B cell (primary cell): ENCODE results near the gene DDI2. TPM values are rescaled to one million over a fixed set of nuclear protein-coding genes. Genes with fewer than 3 reads are reported as not detected.

Source experiments
- ATAC-seq: fragments of 200-7000 bp; cut with Tn5 transposase; one replicate; pipeline ENCODE4 v1.10.0; 2021; ENCODE audit warnings: low read depth, mild to moderate bottlenecking, moderate number of reproducible peaks, moderate library complexity
- CTCF ChIA-PET: fragments of 350-600 bp; sonication (Branson Sonifier 250); formaldehyde crosslinking; loops from one replicate; lab custom pipeline; 2021; ENCODE audit warnings: antibody characterized with exemption, inconsistent platforms; lab: Charles Lee
- POLR2A ChIA-PET: fragments of 350-600 bp; sonication (Branson Sonifier 250); formaldehyde crosslinking; loops from one replicate; lab custom pipeline; 2021; ENCODE audit warnings: antibody characterized with exemption; lab: Charles Lee
- DNase-seq: peaks from one replicate; pipeline ENCODE4 v3.0.0; 2013
- H2AFZ ChIP-seq: 2 replicates; pipeline ENCODE4 v1.6.1; 2012; ENCODE audit warnings: mild to moderate bottlenecking, low read depth, low read length; ENCODE audit not compliant: insufficient read depth, poor library complexity, severe bottlenecking
- H3K27ac ChIP-seq, 2 donors: 1 replicate in 1 of 2; 2 replicates in 1 of 2; pipeline ENCODE4 v1.5.1; 2012 to 2013; ENCODE audit warnings: low read length in 2 of 2, mild to moderate bottlenecking in 2 of 2, moderate library complexity in 1 of 2
- H3K27me3 ChIP-seq, 4 experiments: fragments of 200-600 bp in 1 of 4; sonication (generic) in 1 of 4; replicated peaks in 1 of 4; 1 replicate in 2 of 4; 2 replicates in 2 of 4; pipeline versions ENCODE4 v1.6.1 to v1.7.0; 2013 to 2016; ENCODE audit warnings: low read length in 3 of 4, mild to moderate bottlenecking in 2 of 4, mixed read lengths in 1 of 4, moderate library complexity in 1 of 4; ENCODE audit not compliant: insufficient read depth in 4 of 4, control insufficient read depth in 3 of 4; ENCODE audit errors: control extremely low read depth in 1 of 4
- H3K36me3 ChIP-seq, 2 experiments: replicated peaks in 1 of 2; 1 replicate in 1 of 2; 2 replicates in 1 of 2; pipeline versions ENCODE4 v1.6.1 to v1.7.1; 2013; ENCODE audit warnings: low read length in 1 of 2; ENCODE audit not compliant: insufficient read depth in 2 of 2, control insufficient read depth in 1 of 2; ENCODE audit errors: control extremely low read depth in 1 of 2, extremely low read depth in 1 of 2
- H3K4me1 ChIP-seq, 2 donors: fragments of 200-600 bp in 1 of 2; sonication (generic) in 1 of 2; 1 replicate in 1 of 2; 2 replicates in 1 of 2; pipeline versions ENCODE4 v1.5.1 to v1.6.1; 2013 to 2017; ENCODE audit warnings: low read length in 2 of 2; ENCODE audit not compliant: control insufficient read depth in 2 of 2, insufficient read depth in 2 of 2
- H3K4me2 ChIP-seq: replicated peaks from 2 replicates; pipeline ENCODE3; 2012; ENCODE audit warnings: mild to moderate bottlenecking, low read depth, low read length; ENCODE audit not compliant: poor library complexity, severe bottlenecking
- H3K4me3 ChIP-seq, 5 experiments: fragments of 200-600 bp in 1 of 5; sonication (generic) in 1 of 5; 1 replicate in 3 of 5; 2 replicates in 2 of 5; pipeline versions ENCODE4 v1.5.1 to v1.7.0; 2011 to 2016; ENCODE audit warnings: low read length in 4 of 5, mild to moderate bottlenecking in 4 of 5, low read depth in 2 of 5, control low read depth in 1 of 5, moderate library complexity in 1 of 5; ENCODE audit not compliant: insufficient read depth in 1 of 5; ENCODE audit errors: control extremely low read depth in 1 of 5, extremely low read depth in 1 of 5
- H3K79me2 ChIP-seq: fragments of 200-600 bp; sonication (generic); one replicate; pipeline ENCODE4 v1.6.0; 2016; ENCODE audit warnings: low read length; ENCODE audit not compliant: control insufficient read depth, insufficient read depth
- H3K9ac ChIP-seq: fragments of 200-600 bp; sonication (generic); 2 replicates; pipeline ENCODE4 v1.6.1; 2017; ENCODE audit warnings: mild to moderate bottlenecking, low read length, moderate library complexity
- H3K9me3 ChIP-seq, 3 donors: one replicate each; pipeline versions ENCODE4 v1.6.1 to v1.7.1; 2013; ENCODE audit warnings: low read length in 2 of 3; ENCODE audit not compliant: control insufficient read depth in 2 of 3, insufficient read depth in 1 of 3; ENCODE audit errors: control extremely low read depth in 1 of 3
- H4K20me1 ChIP-seq: 2 replicates; pipeline ENCODE4 v1.6.0; 2012; ENCODE audit warnings: mild to moderate bottlenecking, low read length; ENCODE audit not compliant: insufficient read depth, control insufficient read depth, poor library complexity, severe bottlenecking
- H3K27ac Mint-ChIP-seq: one replicate; pipeline ENCODE4 v1.8.0; 2021; ENCODE audit warnings: mixed read lengths
- H3K27me3 Mint-ChIP-seq: one replicate; pipeline ENCODE4 v1.8.0; 2021; ENCODE audit warnings: mixed read lengths
- H3K4me1 Mint-ChIP-seq: one replicate; pipeline ENCODE4 v1.8.0; 2021; ENCODE audit warnings: mixed read lengths
- H3K4me3 Mint-ChIP-seq: one replicate; pipeline ENCODE4 v1.8.0; 2021; ENCODE audit warnings: mixed read lengths
- H3K9me3 Mint-ChIP-seq: one replicate; pipeline ENCODE4 v1.8.0; 2022; ENCODE audit warnings: mixed read lengths; ENCODE audit not compliant: insufficient read depth
- EZH2 ChIP-seq: IDR thresholded peaks from 2 replicates; pipeline ENCODE4 v1.6.1; 2012; ENCODE audit warnings: borderline replicate concordance, low read depth, mild to moderate bottlenecking, moderate library complexity, low read length; ENCODE audit not compliant: insufficient read depth, poor library complexity, severe bottlenecking
- WGBS: methylation state at CpG from one replicate; pipeline ENCODE4 v1.1.5; 2013; ENCODE audit warnings: missing lambda C conversion rate; ENCODE audit not compliant: insufficient coverage; 5-methylcytosine and 5-hydroxymethylcytosine counted together
- intact Hi-C: fragments of 100-400 bp; cut with micrococcal nuclease; formaldehyde crosslinking; loops from one replicate; pipeline ENCODE4 v1.10.0; 2022
- polyA plus RNA-seq: library from polyadenylated mRNA; depleted of rRNA; stranded (reverse); fragments of >200 nt; gene quantifications from 2 replicates; pipeline ENCODE4 v1.2.3, GENCODE V29; 2012
- total RNA-seq, 2 donors: library from RNA; stranded (reverse); fragments of 120-200 nt in 1 of 2; gene quantifications; 1 replicate in 1 of 2; 2 replicates in 1 of 2; pipeline versions ENCODE4 v1.2.3 to v1.2.4, GENCODE V29; 2013 to 2022
- TF ChIP-seq, protein P1 (sequence below): fragments of 200-600 bp; IDR thresholded peaks from one replicate; pipeline ENCODE4 v1.8.0; 2022; ENCODE audit warnings: antibody characterized with exemption, mild to moderate bottlenecking

Gene DDI2
- total and polyA plus RNA-seq, 2 donors (not counting 1 experiment from before 2014, with no cell fraction given), result 8.5 to 61.0 TPM

DNA sequence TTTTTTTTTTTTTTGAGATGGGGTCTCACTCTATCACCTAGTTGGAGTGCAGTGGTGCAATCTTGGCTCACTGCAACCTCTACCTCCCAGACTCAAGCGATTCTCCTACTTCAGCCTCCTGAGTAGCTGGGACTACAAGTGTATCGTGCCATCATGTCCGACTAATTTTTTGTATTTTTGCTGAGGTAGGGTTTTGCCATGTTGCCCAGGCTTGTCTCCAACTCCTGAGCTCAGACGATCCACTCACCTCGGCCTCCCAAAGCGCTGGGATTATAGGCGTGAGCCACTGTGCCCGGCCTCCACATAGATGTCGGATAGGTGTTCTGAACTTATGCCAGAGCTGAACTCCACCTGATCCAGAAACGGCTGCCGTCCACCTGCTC lies 87.9 kb downstream of the DDI2 start:
- intact Hi-C loops, result no loop called here
- Mint-ChIP-seq H3K4me1 (peaks cover 35% of the 10 kb centered on the region), H3K4me3 (no peak overlapping the region), H3K27ac (no peak overlapping the region), H3K27me3 (no peaks in the 10 kb centered on the region), H3K9me3 (no peaks in the 10 kb centered on the region)
- Histone ChIP-seq H3K9ac (no peak overlapping the region), H2AFZ (no peak overlapping the region), H3K4me2 (no peak overlapping the region), H3K9me3 (no peaks in the 10 kb centered on the region), H3K4me1 (peaks cover 1 to 8% of the 10 kb centered on the region in 2 donors), H3K4me3 (no peak overlapping the region), H3K27ac (no peak overlapping the region), H4K20me1 (peaks cover 83% of the 10 kb centered on the region), H3K27me3 (no peaks in the 10 kb centered on the region), H3K79me2 (peaks cover 100% of the 10 kb centered on the region), H3K36me3 (peaks cover 3 to 18% of the 10 kb centered on the region in 2 experiments)
- ChIA-PET POLR2A (no interaction called here), CTCF (no interaction called here)
- DNase-seq (no peak), ATAC-seq (no peak)
- 98% methylated on average over 10 of the region's 11 CpGs for WGBS
- no peak for TF ChIP-seq EZH2
- TF ChIP-seq, protein P1, sequence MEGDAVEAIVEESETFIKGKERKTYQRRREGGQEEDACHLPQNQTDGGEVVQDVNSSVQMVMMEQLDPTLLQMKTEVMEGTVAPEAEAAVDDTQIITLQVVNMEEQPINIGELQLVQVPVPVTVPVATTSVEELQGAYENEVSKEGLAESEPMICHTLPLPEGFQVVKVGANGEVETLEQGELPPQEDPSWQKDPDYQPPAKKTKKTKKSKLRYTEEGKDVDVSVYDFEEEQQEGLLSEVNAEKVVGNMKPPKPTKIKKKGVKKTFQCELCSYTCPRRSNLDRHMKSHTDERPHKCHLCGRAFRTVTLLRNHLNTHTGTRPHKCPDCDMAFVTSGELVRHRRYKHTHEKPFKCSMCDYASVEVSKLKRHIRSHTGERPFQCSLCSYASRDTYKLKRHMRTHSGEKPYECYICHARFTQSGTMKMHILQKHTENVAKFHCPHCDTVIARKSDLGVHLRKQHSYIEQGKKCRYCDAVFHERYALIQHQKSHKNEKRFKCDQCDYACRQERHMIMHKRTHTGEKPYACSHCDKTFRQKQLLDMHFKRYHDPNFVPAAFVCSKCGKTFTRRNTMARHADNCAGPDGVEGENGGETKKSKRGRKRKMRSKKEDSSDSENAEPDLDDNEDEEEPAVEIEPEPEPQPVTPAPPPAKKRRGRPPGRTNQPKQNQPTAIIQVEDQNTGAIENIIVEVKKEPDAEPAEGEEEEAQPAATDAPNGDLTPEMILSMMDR, result no peak

DNA sequence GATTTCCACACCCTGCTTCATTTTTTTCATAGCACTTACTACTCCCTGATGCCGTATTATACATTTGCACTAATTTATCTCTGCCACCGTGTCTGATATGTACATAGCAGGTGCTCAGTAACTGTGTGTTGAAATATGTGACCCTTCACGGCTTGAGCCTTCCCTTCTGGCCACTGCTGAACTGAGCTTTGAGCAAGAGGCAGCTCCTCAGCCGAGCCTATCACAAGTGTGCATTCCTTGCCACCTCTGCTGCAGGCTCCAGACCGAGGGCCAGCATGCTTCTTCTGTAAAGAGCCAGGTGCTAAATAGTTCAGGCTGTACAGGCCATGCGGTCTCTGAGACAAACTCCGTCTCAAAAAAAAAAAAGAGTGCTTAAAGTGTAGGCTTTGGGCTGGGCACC lies 89.5 kb downstream of the DDI2 start:
- peaks cover 29% of the 10 kb centered on the region for H3K4me1 Mint-ChIP-seq
- Histone ChIP-seq H3K79me2 (peaks cover 100% of the 10 kb centered on the region), H3K36me3 (peaks cover 0 to 18% of the 10 kb centered on the region in 2 experiments), H2AFZ (no peak overlapping the region), H3K4me1 (peaks cover 0 to 4% of the 10 kb centered on the region in 2 donors), H4K20me1 (peaks cover 79% of the 10 kb centered on the region), H3K9ac (no peak overlapping the region), H3K4me2 (no peak overlapping the region), H3K27me3 (no peaks in the 10 kb centered on the region), H3K9me3 (no peaks in the 10 kb centered on the region), H3K4me3 (no peak overlapping the region), H3K27ac (no peak overlapping the region)
- H3K4me3 Mint-ChIP-seq, result no peak overlapping the region
- no peaks in the 10 kb centered on the region for H3K27me3 Mint-ChIP-seq
- 94% methylated on average over 5 of the region's 7 CpGs for WGBS
- intact Hi-C loops, result no loop called here
- no peak for ATAC-seq
- ChIA-PET CTCF (no interaction called here), POLR2A (no interaction called here)
- H3K9me3 Mint-ChIP-seq, result no peaks in the 10 kb centered on the region
- DNase-seq, result no peak
- H3K27ac Mint-ChIP-seq, result peak overlapping the region; percentile 38
- TF ChIP-seq EZH2, result no peak
- TF ChIP-seq, protein P1, result no peak
